HCT116 (cell line): ENCODE results near the gene BMERB1. TPM values are rescaled to one million over a fixed set of nuclear protein-coding genes. Genes with fewer than 3 reads are reported as not detected.

Source experiments
- ATAC-seq: fragments of 200-7000 bp; cut with Tn5 transposase; 2 replicates; pipeline ENCODE4 v1.9.1; 2020; ENCODE audit warnings: mild to moderate bottlenecking, moderate library complexity
- BruUV-seq: library from RNA; stranded (reverse); fragments of 400-500 nt; replicated peaks from 2 replicates; lab custom pipeline; 2021; lab: Mats Ljungman, UMichigan
- CTCF ChIA-PET: fragments of 300-600 bp; sonication (Branson Sonifier 250); formaldehyde crosslinking; loops from one replicate; lab custom pipeline; 2021; ENCODE audit warnings: antibody characterized with exemption; lab: Charles Lee
- POLR2A ChIA-PET: fragments of 300-600, 350-600 bp; sonication (Branson Sonifier 250); formaldehyde crosslinking; loops from one replicate; lab custom pipeline; 2021; ENCODE audit warnings: antibody characterized with exemption; lab: Charles Lee
- RAD21 ChIA-PET, 2 experiments: fragments of 300-600 bp; sonication (Branson Sonifier 250); formaldehyde crosslinking; loops; one replicate each; lab custom pipeline; 2023; ENCODE audit warnings: low total read pairs in 2 of 2; ENCODE audit not compliant: uncharacterized antibody in 2 of 2, unreplicated experiment in 2 of 2, low non-redundant PET in 1 of 2; lab: Charles Lee
- DNase-seq: peaks from one replicate; pipeline ENCODE4 v3.0.0-alpha.2; 2010; ENCODE audit warnings: low read depth, low spot score
- H2AFZ ChIP-seq: fragments of 200-600 bp; shearing (Covaris generic), sonication (generic); 2 replicates; pipeline ENCODE4 v1.6.1; 2017; ENCODE audit warnings: low read depth, mixed run types, mixed read lengths, antibody characterized with exemption, low read length; ENCODE audit not compliant: poor library complexity, severe bottlenecking
- H3K27ac ChIP-seq: 2 replicates; pipeline ENCODE4 v1.5.1; 2012; ENCODE audit warnings: low read depth, low read length
- H3K27me3 ChIP-seq: fragments of 200-600 bp; sonication (generic); 2 replicates; pipeline ENCODE4 v1.6.1; 2016; ENCODE audit warnings: mixed run types, low read length, mixed read lengths; ENCODE audit not compliant: insufficient read depth
- H3K36me3 ChIP-seq, 2 experiments: fragments of 200-500 bp in 1 of 2; fragments of 200-600 bp in 1 of 2; sonication (Bioruptor generic) in 1 of 2; sonication (generic) in 1 of 2; 2 replicates each; pipeline versions ENCODE4 v1.5.1 to v1.6.1; 2014 to 2016; ENCODE audit warnings: low read length in 2 of 2, inconsistent platforms in 1 of 2, mixed read lengths in 1 of 2, mixed run types in 1 of 2; ENCODE audit not compliant: insufficient read depth in 2 of 2, control insufficient read depth in 1 of 2
- H3K4me1 ChIP-seq, 2 experiments: fragments of 200-600 bp in 1 of 2; sonication (generic) in 1 of 2; 2 replicates each; pipeline versions ENCODE4 v1.5.1 to v1.6.1; 2012 to 2017; ENCODE audit warnings: low read length in 2 of 2, inconsistent platforms in 1 of 2, mild to moderate bottlenecking in 1 of 2, mixed read lengths in 1 of 2, mixed run types in 1 of 2, moderate library complexity in 1 of 2; ENCODE audit not compliant: insufficient read depth in 2 of 2, control insufficient read depth in 1 of 2
- H3K4me2 ChIP-seq: fragments of 200-600 bp; sonication (generic); 2 replicates; pipeline ENCODE4 v1.6.1; 2017; ENCODE audit warnings: mixed run types, low read length, mixed read lengths
- H3K4me3 ChIP-seq, 2 experiments: fragments of 200-600 bp in 1 of 2; sonication (generic) in 1 of 2; replicated peaks in 1 of 2; 2 replicates each; pipeline ENCODE4 v1.5.1; 2011 to 2016; ENCODE audit warnings: low read length in 2 of 2, control low read depth in 1 of 2, low read depth in 1 of 2, mild to moderate bottlenecking in 1 of 2, mixed read lengths in 1 of 2, mixed run types in 1 of 2
- H3K79me2 ChIP-seq: fragments of 200-600 bp; sonication (generic); 2 replicates; pipeline ENCODE4 v1.6.1; 2017; ENCODE audit warnings: mild to moderate bottlenecking, mixed run types, low read length, moderate library complexity, mixed read lengths; ENCODE audit not compliant: insufficient read depth
- H3K9ac ChIP-seq: fragments of 200-600 bp; sonication (generic); 2 replicates; pipeline ENCODE4 v1.6.1; 2016; ENCODE audit warnings: low read length, mixed read lengths
- H3K9me2 ChIP-seq: fragments of 200-600 bp; sonication (generic), shearing (Covaris generic); 2 replicates; pipeline ENCODE4 v1.6.1; 2017; ENCODE audit warnings: mixed run types, mild to moderate bottlenecking, moderate library complexity; ENCODE audit not compliant: insufficient read depth
- H3K9me3 ChIP-seq, 2 experiments: fragments of 200-500 bp in 1 of 2; fragments of 200-600 bp in 1 of 2; sonication (Bioruptor generic) in 1 of 2; sonication (generic) in 1 of 2; 2 replicates each; pipeline ENCODE4 v1.6.1; 2014 to 2017; ENCODE audit warnings: low read length in 2 of 2, mixed read lengths in 2 of 2, inconsistent platforms in 1 of 2, low read depth in 1 of 2, mild to moderate bottlenecking in 1 of 2, mixed run types in 1 of 2, moderate library complexity in 1 of 2; ENCODE audit not compliant: control insufficient read depth in 1 of 2, insufficient read depth in 1 of 2
- H4K20me1 ChIP-seq: fragments of 200-600 bp; sonication (generic), shearing (Covaris generic); 2 replicates; pipeline ENCODE4 v1.6.1; 2017; ENCODE audit warnings: mixed run types, mild to moderate bottlenecking, moderate library complexity; ENCODE audit not compliant: insufficient read depth
- CBX3 ChIP-seq: IDR thresholded peaks from 2 replicates; pipeline ENCODE4 v1.6.1; 2012; ENCODE audit warnings: low read depth
- ELF1 ChIP-seq: IDR thresholded peaks from 2 replicates; pipeline ENCODE4 v1.6.1; 2012; ENCODE audit warnings: low read depth, borderline replicate concordance
- EZH2 ChIP-seq: fragments of 200-600 bp; sonication (generic); IDR thresholded peaks from 2 replicates; pipeline ENCODE4 v1.6.1; 2017; ENCODE audit warnings: antibody characterized with exemption, mixed run types
- JUND ChIP-seq: IDR thresholded peaks from 2 replicates; pipeline ENCODE4 v1.6.1; 2012
- POLR2AphosphoS5 ChIP-seq: IDR thresholded peaks from 2 replicates; pipeline ENCODE4 v1.6.1; 2011; ENCODE audit warnings: mild to moderate bottlenecking, low read depth, low read length, moderate library complexity
- SP1 ChIP-seq: IDR thresholded peaks from 2 replicates; pipeline ENCODE4 v1.6.1; 2012; ENCODE audit warnings: low read depth
- SRF ChIP-seq: IDR thresholded peaks from 2 replicates; pipeline ENCODE4 v1.6.1; 2012; ENCODE audit warnings: low read depth
- TCF7L2 ChIP-seq: IDR thresholded peaks from 2 replicates; pipeline ENCODE4 v1.7.0; 2011; ENCODE audit warnings: borderline replicate concordance, inconsistent platforms; ENCODE audit not compliant: insufficient read depth, insufficient read length; ENCODE audit errors: extremely low read depth
- YY1 ChIP-seq: IDR thresholded peaks from 2 replicates; pipeline ENCODE4 v1.6.1; 2011; ENCODE audit warnings: low read length, low read depth, moderate library complexity, mild to moderate bottlenecking; ENCODE audit not compliant: insufficient replicate concordance; ENCODE audit errors: extremely low read depth
- ZFX ChIP-seq: fragments of 450-650 bp; IDR thresholded peaks from 2 replicates; pipeline ENCODE4 v1.6.1; 2017
- intact Hi-C: fragments of 100-400 bp; cut with micrococcal nuclease; formaldehyde crosslinking; loops from 2 replicates; pipeline ENCODE4 v1.10.0; 2022
- total RNA-seq: library from RNA; stranded (reverse); gene quantifications from one replicate; pipeline ENCODE4 v1.2.1, GENCODE V29; 2021; ENCODE audit not compliant: unreplicated experiment
- TF ChIP-seq, protein P1 (sequence below): IDR thresholded peaks from 2 replicates; pipeline ENCODE4 v1.6.1; 2011; ENCODE audit warnings: mild to moderate bottlenecking, low read length, moderate library complexity; ENCODE audit not compliant: insufficient replicate concordance; ENCODE audit errors: extremely low read depth

Gene BMERB1
- total RNA-seq, 1 experiment from 2014 or later = 43.6 TPM

- no peak overlapping the region for H3K27ac ChIP-seq
- TF ChIP-seq, protein P1, sequence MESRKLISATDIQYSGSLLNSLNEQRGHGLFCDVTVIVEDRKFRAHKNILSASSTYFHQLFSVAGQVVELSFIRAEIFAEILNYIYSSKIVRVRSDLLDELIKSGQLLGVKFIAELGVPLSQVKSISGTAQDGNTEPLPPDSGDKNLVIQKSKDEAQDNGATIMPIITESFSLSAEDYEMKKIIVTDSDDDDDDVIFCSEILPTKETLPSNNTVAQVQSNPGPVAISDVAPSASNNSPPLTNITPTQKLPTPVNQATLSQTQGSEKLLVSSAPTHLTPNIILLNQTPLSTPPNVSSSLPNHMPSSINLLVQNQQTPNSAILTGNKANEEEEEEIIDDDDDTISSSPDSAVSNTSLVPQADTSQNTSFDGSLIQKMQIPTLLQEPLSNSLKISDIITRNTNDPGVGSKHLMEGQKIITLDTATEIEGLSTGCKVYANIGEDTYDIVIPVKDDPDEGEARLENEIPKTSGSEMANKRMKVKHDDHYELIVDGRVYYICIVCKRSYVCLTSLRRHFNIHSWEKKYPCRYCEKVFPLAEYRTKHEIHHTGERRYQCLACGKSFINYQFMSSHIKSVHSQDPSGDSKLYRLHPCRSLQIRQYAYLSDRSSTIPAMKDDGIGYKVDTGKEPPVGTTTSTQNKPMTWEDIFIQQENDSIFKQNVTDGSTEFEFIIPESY = no peak
- no peak for TF ChIP-seq EZH2
- TF ChIP-seq YY1 = no peak
- no peak for TF ChIP-seq SP1
- ChIA-PET CTCF (no interaction called here), POLR2A (no interaction called here), RAD21 (no interaction called here)
- no peak overlapping the region for H3K4me2 ChIP-seq
- H3K4me1 ChIP-seq = peaks cover 14 to 39% of the 10 kb centered on the region in 2 experiments
- H3K9me2 ChIP-seq = no peaks in the 10 kb centered on the region
- H3K9ac ChIP-seq = no peak overlapping the region
- intact Hi-C loops = no loop called here
- no peaks in the 10 kb centered on the region for H3K27me3 ChIP-seq
- H4K20me1 ChIP-seq = no peaks in the 10 kb centered on the region
- no peaks in the 10 kb centered on the region for H3K79me2 ChIP-seq
- no peak overlapping the region for H2AFZ ChIP-seq
- no peak for ATAC-seq
- no peak overlapping the region for H3K4me3 ChIP-seq
- H3K9me3 ChIP-seq = no peaks in the 10 kb centered on the region
- no peak for DNase-seq
- H3K36me3 ChIP-seq = peaks cover 27 to 29% of the 10 kb centered on the region in 2 experiments
- BruUV-seq = no TSS peak
Observed at GRCh38 chr16:15616012-15616411, 181.6 kb downstream of the BMERB1 start.

GRCh38 chr16:15616475-15617165 lies 182.2 kb downstream of the BMERB1 start:
- Histone ChIP-seq H4K20me1 (no peaks in the 10 kb centered on the region), H3K79me2 (no peaks in the 10 kb centered on the region), H3K36me3 (peaks cover 26 to 30% of the 10 kb centered on the region in 2 experiments), H3K4me3 (no peak overlapping the region), H3K4me1 (peaks cover 14 to 39% of the 10 kb centered on the region in 2 experiments), H3K9ac (no peak overlapping the region), H3K9me3 (no peaks in the 10 kb centered on the region), H3K27ac (no peak overlapping the region)
- intact Hi-C loops = no loop called here
- DNase-seq = no peak
- POLR2A ChIA-PET = no interaction called here
- no peak for TF ChIP-seq TCF7L2
- TF ChIP-seq POLR2AphosphoS5 = no peak
- no peak for TF ChIP-seq YY1
- TF ChIP-seq JUND = no peak
- TF ChIP-seq CBX3 = no peak
- no peak for TF ChIP-seq SP1
- no peak for TF ChIP-seq ZFX
- TF ChIP-seq ELF1 = no peak
- TF ChIP-seq, protein P1 = no peak
- TF ChIP-seq SRF = no peak
- TF ChIP-seq, all 23 proteins: peak for 0
- H3K4me2 ChIP-seq = no peak overlapping the region
- H2AFZ ChIP-seq = no peak overlapping the region
- BruUV-seq = no TSS peak
- no peaks in the 10 kb centered on the region for H3K27me3 ChIP-seq
- ATAC-seq = no peak
- CTCF ChIA-PET = no interaction called here
- no peaks in the 10 kb centered on the region for H3K9me2 ChIP-seq
- RAD21 ChIA-PET = no interaction called here
